HG03469 (cell line): Measurements from ENCODE around the gene PCDH15.

Source experiments
- ATAC-seq: cut with Tn5 transposase; IDR thresholded peaks from one replicate; pipeline ENCODE4 v1.9.1; 2021; ENCODE audit warnings: mild to moderate bottlenecking, moderate library complexity, moderate number of reproducible peaks; ENCODE audit not compliant: unreplicated experiment

PCDH15 gene

GRCh38 chr10:54139819-54140428 lies 661.1 kb downstream of the PCDH15 start:
- ATAC-seq = no peak

- no peak for ATAC-seq
Observed at GRCh38 chr10:54137396-54137795, 663.6 kb downstream of the PCDH15 start.

GRCh38 chr10:54133203-54133602 lies 667.8 kb downstream of the PCDH15 start:
- ATAC-seq = no peak

- ATAC-seq = no peak
Observed at GRCh38 chr10:54131833-54132232, 669.2 kb downstream of the PCDH15 start.

- no peak for ATAC-seq
Observed at GRCh38 chr10:54130394-54130793, 670.6 kb downstream of the PCDH15 start.

GRCh38 chr10:54125098-54125747 lies 675.8 kb downstream of the PCDH15 start:
- no peak for ATAC-seq

GRCh38 chr10:54124209-54124885 lies 676.7 kb downstream of the PCDH15 start:
- ATAC-seq = no peak

- no peak for ATAC-seq
Observed at GRCh38 chr10:54120806-54121205, 680.2 kb downstream of the PCDH15 start.

GRCh38 chr10:54108961-54109360 lies 692.1 kb downstream of the PCDH15 start:
- no peak for ATAC-seq

- no peak for ATAC-seq
Observed at GRCh38 chr10:54096892-54097291, 704.1 kb downstream of the PCDH15 start.

GRCh38 chr10:54094321-54094720 lies 706.7 kb downstream of the PCDH15 start:
- no peak for ATAC-seq

GRCh38 chr10:54091237-54091636 lies 709.8 kb downstream of the PCDH15 start:
- ATAC-seq = no peak

GRCh38 chr10:54081950-54082349 lies 719.1 kb downstream of the PCDH15 start:
- no peak for ATAC-seq

- ATAC-seq = no peak
Observed at GRCh38 chr10:54067361-54067760, 733.7 kb downstream of the PCDH15 start.

- no peak for ATAC-seq
Observed at GRCh38 chr10:54066646-54067045, 734.4 kb downstream of the PCDH15 start.

- ATAC-seq = no peak
Observed at GRCh38 chr10:54065106-54065505, 735.9 kb downstream of the PCDH15 start.

GRCh38 chr10:54064215-54064614 lies 736.8 kb downstream of the PCDH15 start:
- ATAC-seq = no peak

- ATAC-seq = no peak
Observed at GRCh38 chr10:54063514-54063913, 737.5 kb downstream of the PCDH15 start.

- no peak for ATAC-seq
Observed at GRCh38 chr10:54060572-54060971, 740.5 kb downstream of the PCDH15 start.

GRCh38 chr10:54057357-54057756 lies 743.7 kb downstream of the PCDH15 start:
- no peak for ATAC-seq

- no peak for ATAC-seq
Observed at GRCh38 chr10:54026340-54026739, 774.7 kb downstream of the PCDH15 start.

- ATAC-seq = no peak
Observed at GRCh38 chr10:54011117-54011516, 789.9 kb downstream of the PCDH15 start.
